Suppressor macrophage treated with lipopolysaccharide for 4 hours (primary cell): ENCODE measurements around the gene NUDT22.

Experiments
- DNase-seq: peaks from one replicate; pipeline ENCODE4 v3.0.0-alpha.2; 2020

Gene NUDT22

DNA sequence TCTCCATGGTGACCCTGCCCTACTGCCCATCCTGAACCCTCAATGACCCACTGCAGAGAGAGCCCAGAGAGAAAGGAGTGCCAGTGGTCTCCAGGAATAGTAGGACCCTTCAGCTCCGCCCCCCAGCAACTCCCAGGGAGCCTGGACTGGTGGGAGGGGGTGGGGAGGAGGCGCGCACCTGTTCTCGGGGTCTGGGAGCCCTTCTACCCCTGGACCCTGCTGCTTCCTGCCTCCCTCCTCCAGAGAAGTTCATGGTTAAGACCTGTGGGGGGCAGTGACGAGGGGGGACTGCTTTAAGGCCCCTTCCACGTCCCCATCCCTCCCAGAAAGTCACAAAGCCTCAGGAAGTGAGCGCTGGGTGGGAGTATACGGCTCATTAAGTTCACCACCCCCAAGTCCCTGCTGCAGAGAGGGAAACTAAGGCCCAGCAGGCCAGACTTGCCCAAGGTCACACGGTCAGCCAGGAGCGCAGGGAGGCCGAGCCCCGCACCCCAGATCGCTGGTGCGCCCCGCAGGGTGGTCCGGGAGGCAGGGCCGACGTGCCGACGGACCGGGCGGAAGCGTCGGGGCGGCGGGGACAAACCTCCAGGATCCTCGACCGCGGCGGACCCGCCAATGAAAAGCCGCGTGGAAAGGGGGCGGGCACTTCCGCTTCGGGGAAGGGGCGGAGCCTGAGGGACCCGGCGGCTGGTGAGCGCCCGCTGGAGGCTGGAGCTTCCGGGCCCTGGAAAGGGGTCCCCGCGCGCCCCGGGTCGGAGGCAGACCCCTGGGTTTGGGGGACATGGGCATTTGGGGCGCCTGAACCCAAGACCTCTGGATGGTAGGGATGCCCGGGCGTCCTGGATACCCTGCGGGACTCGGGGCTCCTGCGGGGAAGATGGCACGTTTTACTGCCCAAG, at the start of gene NUDT22, which contains the start of gene TRPT1:
Gene NUDT22, plus strand, starts transcription at position 667 of the 899 bp plus-strand sequence. CDS start 379 bp downstream, outside the sequence.
Gene TRPT1, minus strand, starts transcription at position 579 of the 899 bp plus-strand sequence. Its CDS starts 326 bp downstream, at position 253.
- DNase-seq: peak; percentile 93

GRCh38 chr11:64176751-64177150, 49.3 kb upstream of the NUDT22 start:
- no peak for DNase-seq

GRCh38 chr11:64178203-64178602, 47.9 kb upstream of the NUDT22 start:
- no peak for DNase-seq

- no peak for DNase-seq
Observed at GRCh38 chr11:64178951-64179639, 47.0 kb upstream of the NUDT22 start.

GRCh38 chr11:64180891-64181290, 45.2 kb upstream of the NUDT22 start:
- no peak for DNase-seq

GRCh38 chr11:64181506-64182411, 44.3 kb upstream of the NUDT22 start:
- DNase-seq: peak; percentile 91

GRCh38 chr11:64183890-64184289, 42.2 kb upstream of the NUDT22 start:
- DNase-seq: no peak

GRCh38 chr11:64185175-64185692, 40.8 kb upstream of the NUDT22 start:
- DNase-seq: peak; percentile 86

DNA sequence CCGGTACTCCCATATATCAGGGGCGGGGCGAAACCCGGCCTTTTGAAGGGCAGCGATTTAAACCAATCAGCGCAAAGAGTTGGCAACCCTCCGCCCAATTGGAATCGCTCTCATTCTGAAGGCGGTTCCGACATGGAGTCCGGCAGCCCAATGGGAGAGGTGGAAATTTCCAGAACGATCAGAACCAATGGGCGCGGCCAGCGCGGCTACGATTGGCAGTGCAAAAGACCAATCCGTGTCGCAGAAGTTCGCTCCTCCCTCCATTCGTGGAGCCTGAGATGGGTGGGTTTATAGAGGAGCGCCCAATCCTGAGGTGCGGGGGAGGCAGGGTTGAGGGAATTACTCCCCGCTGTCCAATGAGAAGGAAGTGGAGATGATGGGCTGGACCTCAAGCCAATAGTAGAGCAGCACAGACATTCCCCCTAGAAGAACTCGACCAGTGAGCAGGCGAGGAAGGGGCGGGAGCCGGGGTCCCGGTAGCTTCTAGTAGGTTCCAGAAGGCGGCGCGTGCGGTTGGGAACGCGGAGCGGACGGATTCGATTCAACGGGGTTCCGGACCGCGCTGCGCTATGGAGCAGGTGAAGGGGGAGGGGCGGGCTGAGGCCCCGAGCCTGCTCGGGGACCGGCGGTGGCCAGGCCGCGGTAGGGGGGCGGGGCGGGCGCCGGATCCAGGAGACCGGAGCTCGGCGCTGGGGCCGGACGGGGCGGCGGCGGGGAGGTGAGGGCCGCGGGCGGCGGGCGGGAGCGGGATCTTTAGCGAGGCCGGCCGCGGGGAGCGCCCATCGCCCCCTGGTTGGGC, 40.2 kb upstream of the NUDT22 start, which contains the start of gene STIP1:
Gene STIP1, plus strand, starts transcription at position 479 of the 799 bp plus-strand sequence. Its CDS starts 91 bp downstream, at position 570.
- peak; percentile 100 for DNase-seq

DNA sequence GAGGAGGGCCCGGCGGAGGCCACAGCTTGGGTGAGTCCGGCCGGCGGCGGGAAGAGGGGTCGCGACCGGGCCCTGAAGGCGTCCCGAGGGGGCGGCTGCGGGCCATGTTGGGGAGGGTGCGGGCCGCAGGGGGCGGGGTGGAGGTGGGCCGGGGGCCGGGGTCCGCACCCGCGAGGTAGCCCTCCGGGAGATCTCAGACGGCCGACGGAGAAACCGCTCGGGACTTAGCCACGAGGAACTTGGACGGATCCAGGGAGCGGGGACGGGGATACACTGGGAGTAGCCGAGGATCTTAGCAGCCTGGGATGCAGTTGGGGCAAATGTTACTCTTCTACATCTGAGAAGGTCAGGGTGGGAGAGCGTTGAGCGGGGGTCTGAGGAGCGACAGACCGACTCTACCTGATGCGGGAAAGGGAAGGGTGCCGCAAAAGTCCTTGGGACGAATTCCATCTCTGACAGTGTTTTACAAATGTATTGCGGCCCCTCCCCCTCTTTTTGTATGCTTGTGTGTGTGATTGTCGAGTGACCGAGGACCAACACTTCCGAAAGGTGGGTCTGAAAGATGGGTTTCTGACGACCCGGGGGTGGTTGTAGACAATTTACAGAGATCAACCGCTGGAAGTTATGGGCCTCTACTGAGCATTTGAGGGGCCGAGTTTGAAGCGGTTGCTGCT, 39.4 kb upstream of the NUDT22 start:
- DNase-seq: no peak

GRCh38 chr11:64192434-64192833, 33.6 kb upstream of the NUDT22 start:
- peak; percentile 82 for DNase-seq

- DNase-seq: peak; percentile 60
Observed at GRCh38 chr11:64196626-64197025, 29.4 kb upstream of the NUDT22 start.

- DNase-seq: peak; percentile 33
Observed at GRCh38 chr11:64198511-64198910, 27.6 kb upstream of the NUDT22 start.

DNA sequence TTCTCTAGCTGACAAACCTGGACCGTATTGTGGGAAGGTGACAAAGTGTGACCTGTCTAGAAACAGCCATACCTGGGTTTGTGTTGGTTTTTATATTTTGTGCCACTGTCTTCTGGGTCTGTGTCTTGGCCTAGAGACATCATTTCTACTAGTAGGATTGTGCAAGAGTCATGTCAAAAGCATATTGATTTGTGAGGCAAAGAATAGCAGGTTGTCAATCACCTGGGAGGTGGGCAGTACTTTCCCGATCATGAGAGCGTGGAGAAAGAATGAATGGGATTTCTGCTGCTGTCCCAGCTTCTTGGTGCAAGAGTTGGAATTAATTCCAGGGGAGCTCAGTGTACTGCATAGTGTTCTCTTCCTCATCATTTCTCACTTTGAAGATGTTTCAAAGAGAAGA, 24.5 kb upstream of the NUDT22 start:
- no peak for DNase-seq

GRCh38 chr11:64202992-64203391, 23.1 kb upstream of the NUDT22 start:
- DNase-seq: no peak

GRCh38 chr11:64203421-64204079, 22.5 kb upstream of the NUDT22 start:
- no peak for DNase-seq

DNA sequence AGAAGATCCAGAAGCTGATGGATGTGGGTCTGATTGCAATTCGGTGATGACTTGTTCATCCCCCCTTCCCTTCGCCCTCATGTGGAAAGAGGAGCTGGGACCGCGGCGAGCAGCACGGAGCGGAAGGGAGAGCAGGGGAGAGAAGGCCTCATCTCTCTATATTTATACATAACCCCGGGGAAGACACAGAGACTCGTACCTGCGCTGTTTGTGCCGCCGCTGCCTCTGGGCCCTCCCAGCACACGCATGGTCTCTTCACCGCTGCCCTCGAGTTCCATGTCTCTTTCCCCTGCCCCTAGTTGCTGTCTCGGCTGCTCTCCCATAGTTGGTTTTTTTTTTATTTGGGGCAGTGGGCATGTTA, 22.0 kb upstream of the NUDT22 start:
- DNase-seq: no peak

DNA sequence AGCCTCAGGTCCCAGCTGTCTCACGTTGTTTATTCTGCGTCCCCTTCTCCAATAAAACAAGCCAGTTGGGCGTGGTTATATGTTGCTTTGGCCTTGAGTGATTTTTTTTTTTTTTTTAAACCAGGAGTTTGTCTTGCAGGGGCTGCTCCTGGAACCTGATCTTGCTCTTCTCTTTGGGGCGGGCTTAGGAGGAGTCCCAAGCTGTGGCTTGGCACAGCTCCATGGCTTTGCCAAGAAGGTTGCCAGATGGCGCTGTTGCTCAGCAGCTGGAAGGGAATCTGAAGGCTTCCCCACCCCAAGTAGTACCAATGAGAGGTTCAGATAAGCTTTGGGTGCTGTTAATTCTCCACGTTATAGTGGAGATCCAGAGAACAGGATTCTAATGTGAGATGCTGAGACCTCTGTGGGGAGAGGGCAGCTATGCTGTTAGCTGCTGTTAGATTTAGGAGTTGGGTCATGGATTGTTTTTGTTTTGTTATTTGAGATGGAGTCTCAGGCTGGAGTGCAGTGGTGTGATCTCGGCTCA, 21.5 kb upstream of the NUDT22 start:
- peak; percentile 91 for DNase-seq

- peak; percentile 72 for DNase-seq
Observed at GRCh38 chr11:64206457-64207255, 19.4 kb upstream of the NUDT22 start, which contains the start of gene FERMT3. Gene FERMT3, plus strand, starts transcription at chr11:64206721. Its CDS starts 644 bp downstream, at chr11:64207365.
